ENCODE results near the gene CIAO2B. TPM values are rescaled to one million over a fixed set of nuclear protein-coding genes. Genes with fewer than 3 reads are reported as not detected.

CIAO2B gene
- total RNA-seq, 1 experiment from 2014 or later, result 119 TPM

DNA sequence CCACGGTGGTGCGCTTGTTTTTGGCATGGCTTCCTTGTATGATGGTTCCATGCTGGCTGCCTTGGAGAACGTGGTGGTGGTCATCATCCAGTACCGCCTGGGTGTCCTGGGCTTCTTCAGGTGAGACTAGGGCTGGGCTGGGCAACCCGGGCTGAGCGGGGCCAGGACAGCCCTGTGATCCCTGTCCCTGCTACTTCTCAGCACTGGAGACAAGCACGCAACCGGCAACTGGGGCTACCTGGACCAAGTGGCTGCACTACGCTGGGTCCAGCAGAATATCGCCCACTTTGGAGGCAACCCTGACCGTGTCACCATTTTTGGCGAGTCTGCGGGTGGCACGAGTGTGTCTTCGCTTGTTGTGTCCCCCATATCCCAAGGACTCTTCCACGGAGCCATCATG lies 6.0 kb upstream of the CIAO2B start:
- Mint-ChIP-seq H3K9me3 (ENCODE audit: unreplicated experiment) (no peaks in the 10 kb centered on the region), H3K4me3 (ENCODE audit: unreplicated experiment) (no peak overlapping the region), H3K27me3 (ENCODE audit: insufficient read depth, unreplicated experiment) (no peaks in the 10 kb centered on the region), H3K36me3 (ENCODE audit: insufficient read depth, unreplicated experiment) (peaks cover 26% of the 10 kb centered on the region), H3K27ac (ENCODE audit: unreplicated experiment) (no peak overlapping the region), H3K4me1 (ENCODE audit: low read depth, unreplicated experiment) (peaks cover 4% of the 10 kb centered on the region)
- no peak for DNase-seq
- no peaks in the 10 kb centered on the region for H3K9me3 ChIP-seq
- no peaks in the 10 kb centered on the region for H3K27me3 ChIP-seq (replicated peaks; ENCODE audit: control insufficient read depth, insufficient read depth, low read length)
- intact Hi-C loops (cut with micrococcal nuclease; ENCODE audit: unreplicated experiment), result no loop called here
- CTCF ChIA-PET, result no interaction called here
- peaks cover 6% of the 10 kb centered on the region for H3K36me3 ChIP-seq (ENCODE audit: control insufficient read depth, insufficient read depth, low read length)
- 0 out of 2 replicates have a peak, but pooled peaks cover 1% of the 10 kb centered on the region for H3K4me1 ChIP-seq
- POLR2A ChIA-PET, result no interaction called here
- TF ChIP-seq, protein P1, sequence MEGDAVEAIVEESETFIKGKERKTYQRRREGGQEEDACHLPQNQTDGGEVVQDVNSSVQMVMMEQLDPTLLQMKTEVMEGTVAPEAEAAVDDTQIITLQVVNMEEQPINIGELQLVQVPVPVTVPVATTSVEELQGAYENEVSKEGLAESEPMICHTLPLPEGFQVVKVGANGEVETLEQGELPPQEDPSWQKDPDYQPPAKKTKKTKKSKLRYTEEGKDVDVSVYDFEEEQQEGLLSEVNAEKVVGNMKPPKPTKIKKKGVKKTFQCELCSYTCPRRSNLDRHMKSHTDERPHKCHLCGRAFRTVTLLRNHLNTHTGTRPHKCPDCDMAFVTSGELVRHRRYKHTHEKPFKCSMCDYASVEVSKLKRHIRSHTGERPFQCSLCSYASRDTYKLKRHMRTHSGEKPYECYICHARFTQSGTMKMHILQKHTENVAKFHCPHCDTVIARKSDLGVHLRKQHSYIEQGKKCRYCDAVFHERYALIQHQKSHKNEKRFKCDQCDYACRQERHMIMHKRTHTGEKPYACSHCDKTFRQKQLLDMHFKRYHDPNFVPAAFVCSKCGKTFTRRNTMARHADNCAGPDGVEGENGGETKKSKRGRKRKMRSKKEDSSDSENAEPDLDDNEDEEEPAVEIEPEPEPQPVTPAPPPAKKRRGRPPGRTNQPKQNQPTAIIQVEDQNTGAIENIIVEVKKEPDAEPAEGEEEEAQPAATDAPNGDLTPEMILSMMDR (IDR thresholded peaks at IDR 0.05; ENCODE audit: insufficient read depth in 1 of 2, low read depth in 1 of 2, low read length in 1 of 2, severe bottlenecking in 1 of 2, unreplicated experiment in 1 of 2), result no peak
- no TSS peak for BruUV-seq (replicated peaks)
- H3K4me3 ChIP-seq (ENCODE audit: low read depth, low read length), result no peak overlapping the region

DNA sequence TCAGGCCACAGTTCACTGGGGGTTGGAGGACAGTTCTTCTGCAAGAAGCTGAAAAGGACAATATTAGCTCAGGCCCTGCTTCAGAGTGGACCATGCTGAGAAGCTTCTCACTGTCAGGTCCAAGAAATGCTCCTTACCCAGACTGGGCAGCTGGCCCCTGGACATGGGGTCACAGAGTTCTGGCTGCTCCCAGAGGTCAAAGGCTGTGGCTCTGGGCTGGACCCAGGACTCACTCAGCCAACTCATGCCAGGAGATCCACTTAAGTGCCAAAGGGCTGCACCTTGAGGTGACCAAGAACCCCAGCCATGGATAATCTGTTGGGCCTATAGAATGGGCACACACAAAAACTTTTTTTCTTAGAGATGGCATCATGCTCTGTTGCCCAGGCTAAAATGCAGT lies 5.2 kb upstream of the CIAO2B start:
- Histone ChIP-seq H3K9me3 (no peaks in the 10 kb centered on the region), H3K4me3 (ENCODE audit: low read depth, low read length) (no peak overlapping the region), H3K36me3 (ENCODE audit: control insufficient read depth, insufficient read depth, low read length) (peaks cover 6% of the 10 kb centered on the region), H3K27me3 (replicated peaks; ENCODE audit: control insufficient read depth, insufficient read depth, low read length) (no peaks in the 10 kb centered on the region), H3K4me1 (0 out of 2 replicates have a peak, but pooled peaks cover 3% of the 10 kb centered on the region)
- Mint-ChIP-seq H3K4me1 (ENCODE audit: low read depth, unreplicated experiment) (peaks cover 7% of the 10 kb centered on the region), H3K36me3 (ENCODE audit: insufficient read depth, unreplicated experiment) (peaks cover 29% of the 10 kb centered on the region), H3K4me3 (ENCODE audit: unreplicated experiment) (no peak overlapping the region), H3K9me3 (ENCODE audit: unreplicated experiment) (no peaks in the 10 kb centered on the region), H3K27ac (ENCODE audit: unreplicated experiment) (no peak overlapping the region), H3K27me3 (ENCODE audit: insufficient read depth, unreplicated experiment) (no peaks in the 10 kb centered on the region)
- no TSS peak for BruUV-seq (replicated peaks)
- ChIA-PET POLR2A (no interaction called here), CTCF (no interaction called here)
- no peak for DNase-seq
- intact Hi-C loops (cut with micrococcal nuclease; ENCODE audit: unreplicated experiment), result no loop called here
- TF ChIP-seq, protein P1 (IDR thresholded peaks at IDR 0.05; ENCODE audit: insufficient read depth in 1 of 2, low read depth in 1 of 2, low read length in 1 of 2, severe bottlenecking in 1 of 2, unreplicated experiment in 1 of 2), result no peak

DNA sequence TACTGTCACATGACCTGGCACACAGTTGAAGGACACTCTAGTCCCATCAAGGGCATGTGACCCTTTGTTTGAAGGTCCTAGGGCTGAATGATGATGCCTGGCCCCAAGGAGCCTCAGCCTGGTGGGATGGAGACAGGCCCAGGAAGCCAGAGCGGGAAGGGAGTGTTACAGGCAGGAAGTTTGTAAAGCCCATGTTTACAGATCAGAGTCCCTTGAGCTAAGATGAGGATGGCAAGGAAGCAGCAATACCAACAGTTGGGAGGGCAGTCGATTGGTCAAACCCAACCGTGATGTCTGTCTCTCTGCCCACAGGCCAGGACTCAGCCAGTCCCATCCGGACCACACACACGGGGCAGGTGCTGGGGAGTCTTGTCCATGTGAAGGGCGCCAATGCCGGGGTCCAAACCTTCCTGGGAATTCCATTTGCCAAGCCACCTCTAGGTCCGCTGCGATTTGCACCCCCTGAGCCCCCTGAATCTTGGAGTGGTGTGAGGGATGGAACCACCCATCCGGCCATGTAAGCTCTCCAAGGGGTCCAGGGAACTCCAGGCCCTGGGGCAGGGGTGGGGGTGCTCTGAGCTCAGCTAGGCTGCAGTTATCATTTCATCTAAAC lies 3.6 kb upstream of the CIAO2B start:
- CTCF ChIA-PET, result interaction anchor here (0.6 kb wide), 1 partner anchor 9 kb away, joined by 4 read pairs; no protein-coding TSS in a partner anchor
- no peak overlapping the region for H3K4me3 ChIP-seq (ENCODE audit: low read depth, low read length)
- H3K9me3 Mint-ChIP-seq (ENCODE audit: unreplicated experiment), result no peaks in the 10 kb centered on the region

More for the DNA sequence above, 3.6 kb upstream of the CIAO2B start:
- no peak for DNase-seq
- TF ChIP-seq, protein P1 (IDR thresholded peaks at IDR 0.05; ENCODE audit: insufficient read depth in 1 of 2, low read depth in 1 of 2, low read length in 1 of 2, severe bottlenecking in 1 of 2, unreplicated experiment in 1 of 2), result no peak
- H3K4me3 Mint-ChIP-seq (ENCODE audit: unreplicated experiment), result peak overlapping the region; percentile 13
- peaks cover 8% of the 10 kb centered on the region for H3K4me1 ChIP-seq
- peaks cover 35% of the 10 kb centered on the region for H3K36me3 Mint-ChIP-seq (ENCODE audit: insufficient read depth, unreplicated experiment)
- POLR2A ChIA-PET, result no interaction called here
- no TSS peak for BruUV-seq (replicated peaks)
- H3K9me3 ChIP-seq, result no peaks in the 10 kb centered on the region
- peaks cover 6% of the 10 kb centered on the region for H3K36me3 ChIP-seq (ENCODE audit: control insufficient read depth, insufficient read depth, low read length)
- no peaks in the 10 kb centered on the region for H3K27me3 Mint-ChIP-seq (ENCODE audit: insufficient read depth, unreplicated experiment)
- peaks cover 18% of the 10 kb centered on the region for H3K4me1 Mint-ChIP-seq (ENCODE audit: low read depth, unreplicated experiment)
- H3K27me3 ChIP-seq (replicated peaks; ENCODE audit: control insufficient read depth, insufficient read depth, low read length), result no peaks in the 10 kb centered on the region
- H3K27ac Mint-ChIP-seq (ENCODE audit: unreplicated experiment), result no peak overlapping the region
- intact Hi-C loops (cut with micrococcal nuclease; ENCODE audit: unreplicated experiment), result no loop called here

Measured in Caco-2 (cell line).